SIG-M5 treated with dmso at 0.1 percent for 504 hours (cell line): ENCODE results near the gene SLC35F5.
A peak's percentile ranks its signal among the peaks of the same experiment; 100 is the strongest.
"Not testable (repeated sequence)": the region's sequence is repeated elsewhere in the genome, so short reads cannot be mapped to it uniquely, and the experiment has no call there.

Experiments
- DNase-seq: peaks from one replicate; lab custom pipeline; 2025; ENCODE audit not compliant: unreplicated experiment; lab: John Stamatoyannopoulos, UW

SLC35F5 gene

GRCh38 chr2:113757138-113757657 is 756 bp upstream of the SLC35F5 start:
- no peak for DNase-seq

- peak; percentile 46 for DNase-seq
Observed at GRCh38 chr2:113755835-113756354, 547 bp downstream of the SLC35F5 start.

- DNase-seq = peak; percentile 26
Observed at GRCh38 chr2:113755035-113755834, 1.2 kb downstream of the SLC35F5 start.

- DNase-seq = no peak
Observed at GRCh38 chr2:113754160-113754559, 2.3 kb downstream of the SLC35F5 start.

- no peak for DNase-seq
Observed at GRCh38 chr2:113750385-113750784, 6.1 kb downstream of the SLC35F5 start.

GRCh38 chr2:113741091-113741490 is 15.4 kb downstream of the SLC35F5 start:
- no peak for DNase-seq

- DNase-seq = no peak
Observed at GRCh38 chr2:113739849-113740248, 16.6 kb downstream of the SLC35F5 start.

GRCh38 chr2:113734185-113734584 is 22.3 kb downstream of the SLC35F5 start:
- DNase-seq = no peak

- DNase-seq = no peak
Observed at GRCh38 chr2:113724010-113724409, 32.4 kb downstream of the SLC35F5 start.

GRCh38 chr2:113723411-113723810 is 33.0 kb downstream of the SLC35F5 start:
- no peak for DNase-seq

GRCh38 chr2:113720167-113720566 is 36.3 kb downstream of the SLC35F5 start:
- DNase-seq = peak; percentile 43

GRCh38 chr2:113716291-113716690 is 40.2 kb downstream of the SLC35F5 start:
- DNase-seq = no peak

- DNase-seq = no peak
Observed at GRCh38 chr2:113712941-113713340, 43.5 kb downstream of the SLC35F5 start.

GRCh38 chr2:113711851-113712250 is 44.6 kb downstream of the SLC35F5 start:
- DNase-seq = no peak

- DNase-seq = no peak
Observed at GRCh38 chr2:113709022-113709421, 47.4 kb downstream of the SLC35F5 start.

- DNase-seq = no peak
Observed at GRCh38 chr2:113707106-113707505, 49.3 kb downstream of the SLC35F5 start.

GRCh38 chr2:113705982-113706523 is 50.4 kb downstream of the SLC35F5 start:
- DNase-seq = no peak

- DNase-seq = not testable (repeated sequence)
Observed at GRCh38 chr2:113704300-113704993, 52.0 kb downstream of the SLC35F5 start.

- no peak for DNase-seq
Observed at GRCh38 chr2:113703386-113704299, 52.8 kb downstream of the SLC35F5 start.

GRCh38 chr2:113700186-113700841 is 56.1 kb downstream of the SLC35F5 start:
- DNase-seq = peak; percentile 87
